H1 (cell line): ENCODE measurements around the gene OR13A1. TPM values are rescaled to one million over a fixed set of nuclear protein-coding genes. Genes with fewer than 3 reads are reported as not detected.
"Not testable (repeated sequence)": the region's sequence is repeated elsewhere in the genome, so short reads cannot be mapped to it uniquely, and the experiment has no call there.

Source experiments
- CTCF ChIA-PET: fragments of 300-600 bp; sonication (Branson Sonifier 250); formaldehyde crosslinking; loops from one replicate; lab custom pipeline; 2021; ENCODE audit not compliant: partially characterized antibody; lab: Charles Lee
- POLR2A ChIA-PET: fragments of 300-600 bp; sonication (Branson Sonifier 250); formaldehyde crosslinking; loops from one replicate; lab custom pipeline; 2021; ENCODE audit warnings: inconsistent platforms; ENCODE audit not compliant: partially characterized antibody; lab: Charles Lee
- DNase-seq, 2 experiments: peaks; one replicate each; pipeline versions ENCODE4 v3.0.0 to v3.0.0-alpha.2; 2010 to 2022; ENCODE audit warnings: low spot score in 2 of 2, low read depth in 1 of 2, mixed read lengths in 1 of 2
- FAIRE-seq: peaks from 2 replicates; lab custom pipeline; 2011; peaks lifted over from hg19 to GRCh38; lab: Jason Lieb, UNC
- H2AFZ ChIP-seq: 2 replicates; pipeline ENCODE4 v1.8.1; 2012; ENCODE audit warnings: low read length, inconsistent platforms
- H2AK5ac ChIP-seq: 2 replicates; pipeline ENCODE4 v1.6.1; 2013; ENCODE audit warnings: low read depth, low read length
- H2BK120ac ChIP-seq: replicated peaks from 2 replicates; pipeline ENCODE3; 2013; ENCODE audit warnings: low read depth, low read length, inconsistent platforms
- H2BK12ac ChIP-seq: 2 replicates; pipeline ENCODE4 v1.6.1; 2013; ENCODE audit warnings: low read depth, low read length
- H2BK15ac ChIP-seq: 2 replicates; pipeline ENCODE4 v1.6.1; 2013; ENCODE audit warnings: low read length
- H2BK20ac ChIP-seq: 2 replicates; pipeline ENCODE4 v1.6.1; 2013; ENCODE audit warnings: low read length
- H2BK5ac ChIP-seq: 2 replicates; pipeline ENCODE4 v1.6.1; 2013; ENCODE audit warnings: low read depth, low read length
- H3K14ac ChIP-seq: 2 replicates; pipeline ENCODE4 v1.6.1; 2013; ENCODE audit warnings: inconsistent platforms; ENCODE audit not compliant: insufficient read length
- H3K18ac ChIP-seq: 2 replicates; pipeline ENCODE4 v1.6.1; 2013; ENCODE audit warnings: low read length; ENCODE audit errors: extremely low read depth
- H3K23ac ChIP-seq: 2 replicates; pipeline ENCODE4 v1.6.1; 2013; ENCODE audit warnings: inconsistent platforms; ENCODE audit not compliant: insufficient read length
- H3K23me2 ChIP-seq: 2 replicates; pipeline ENCODE4 v1.6.1; 2013; ENCODE audit warnings: low read depth, low read length
- H3K27ac ChIP-seq: 2 replicates; pipeline ENCODE4 v1.6.1; 2011; ENCODE audit warnings: low read depth, low read length, inconsistent platforms
- H3K27me3 ChIP-seq, 4 experiments: replicated peaks in 1 of 4; 1 replicate in 1 of 4; 2 replicates in 3 of 4; pipeline versions ENCODE4 v1.6.1 to v1.8.1; 2011 to 2013; ENCODE audit warnings: low read length in 3 of 4, mild to moderate bottlenecking in 3 of 4, inconsistent platforms in 2 of 4, mixed read lengths in 2 of 4, moderate library complexity in 1 of 4; ENCODE audit not compliant: control insufficient read depth in 3 of 4, insufficient read depth in 3 of 4; ENCODE audit errors: extremely low read depth in 1 of 4
- H3K36me3 ChIP-seq, 4 experiments: 2 replicates each; pipeline versions ENCODE4 v1.6.1 to v1.8.1; 2011 to 2013; ENCODE audit warnings: mild to moderate bottlenecking in 4 of 4, low read length in 3 of 4, moderate library complexity in 2 of 4, control low read depth in 1 of 4, inconsistent platforms in 1 of 4; ENCODE audit not compliant: insufficient read depth in 4 of 4, control insufficient read depth in 2 of 4
- H3K4ac ChIP-seq: replicated peaks from 2 replicates; pipeline ENCODE3; 2013; ENCODE audit warnings: low read length, low read depth, mixed read lengths, inconsistent platforms; ENCODE audit not compliant: insufficient read length
- H3K4me1 ChIP-seq, 4 experiments: replicated peaks in 1 of 4; 1 replicate in 1 of 4; 2 replicates in 3 of 4; pipeline versions ENCODE4 v1.6.1 to v1.8.1; 2011 to 2013; ENCODE audit warnings: low read length in 3 of 4, inconsistent platforms in 2 of 4, mixed read lengths in 1 of 4; ENCODE audit not compliant: insufficient read depth in 4 of 4, control insufficient read depth in 3 of 4
- H3K4me2 ChIP-seq, 2 experiments: 2 replicates each; pipeline versions ENCODE4 v1.6.1 to v1.8.1; 2011 to 2013; ENCODE audit warnings: low read depth in 2 of 2, low read length in 2 of 2, control low read depth in 1 of 2, inconsistent platforms in 1 of 2, mild to moderate bottlenecking in 1 of 2; ENCODE audit not compliant: insufficient read depth in 1 of 2
- H3K4me3 ChIP-seq, 4 experiments: fragments of 200-600, 300-600 bp in 1 of 4; sonication (generic), shearing (Covaris generic), sonication (Bioruptor Twin) in 1 of 4; 2 replicates each; pipeline versions ENCODE4 v1.5.1 to v1.8.1; 2011 to 2016; ENCODE audit warnings: low read length in 4 of 4, low read depth in 3 of 4, control low read depth in 2 of 4, inconsistent platforms in 2 of 4, mild to moderate bottlenecking in 2 of 4, mixed read lengths in 1 of 4, moderate library complexity in 1 of 4; ENCODE audit not compliant: insufficient read depth in 2 of 4; ENCODE audit errors: extremely low read depth in 1 of 4
- H3K56ac ChIP-seq: replicated peaks from 2 replicates; pipeline ENCODE3; 2013; ENCODE audit warnings: low read depth, mild to moderate bottlenecking, mixed read lengths, low read length, inconsistent platforms; ENCODE audit not compliant: insufficient read length
- H3K79me1 ChIP-seq: 2 replicates; pipeline ENCODE4 v1.6.1; 2013; ENCODE audit warnings: low read depth, low read length, control low read depth
- H3K79me2 ChIP-seq, 2 experiments: 2 replicates each; pipeline versions ENCODE4 v1.6.1 to v1.8.1; 2012 to 2013; ENCODE audit warnings: low read length in 2 of 2, mild to moderate bottlenecking in 2 of 2, inconsistent platforms in 1 of 2; ENCODE audit not compliant: insufficient read depth in 2 of 2, control insufficient read depth in 1 of 2
- H3K9ac ChIP-seq, 4 experiments: replicated peaks in 1 of 4; 1 replicate in 1 of 4; 2 replicates in 3 of 4; pipeline versions ENCODE4 v1.6.1 to v1.8.1; 2011 to 2013; ENCODE audit warnings: low read depth in 3 of 4, low read length in 3 of 4, control low read depth in 2 of 4, mild to moderate bottlenecking in 2 of 4, moderate library complexity in 2 of 4, inconsistent platforms in 1 of 4; ENCODE audit errors: extremely low read depth in 1 of 4
- H3K9me3 ChIP-seq, 2 experiments: 2 replicates each; pipeline versions ENCODE4 v1.6.1 to v1.8.1; 2012 to 2013; ENCODE audit warnings: mild to moderate bottlenecking in 2 of 2, moderate library complexity in 2 of 2, control low read depth in 1 of 2, inconsistent platforms in 1 of 2, low read depth in 1 of 2, low read length in 1 of 2, mixed read lengths in 1 of 2; ENCODE audit not compliant: insufficient read depth in 2 of 2
- H4K20me1 ChIP-seq, 2 experiments: replicated peaks in 1 of 2; 2 replicates each; pipeline versions ENCODE3 to v1.8.1; 2011 to 2013; ENCODE audit warnings: inconsistent platforms in 2 of 2, low read length in 2 of 2, mild to moderate bottlenecking in 1 of 2; ENCODE audit not compliant: insufficient read depth in 2 of 2, control insufficient read depth in 1 of 2
- H4K5ac ChIP-seq: 2 replicates; pipeline ENCODE4 v1.6.1; 2013; ENCODE audit warnings: low read length, low read depth, mixed read lengths, inconsistent platforms; ENCODE audit not compliant: insufficient read length
- H4K8ac ChIP-seq: 2 replicates; pipeline ENCODE4 v1.8.0; 2013; ENCODE audit warnings: mild to moderate bottlenecking, moderate library complexity, low read length, inconsistent platforms; ENCODE audit not compliant: insufficient read depth; ENCODE audit errors: extremely low read depth
- H4K91ac ChIP-seq: replicated peaks from 2 replicates; pipeline ENCODE3; 2013; ENCODE audit warnings: low read length, mixed read lengths, inconsistent platforms; ENCODE audit not compliant: insufficient read length
- WGBS, 2 experiments: shearing (Covaris generic) in 1 of 2; methylation state at CpG; one replicate each; pipeline versions ENCODE4 v1.1.6 to v1.1.7; 2013 to 2015; ENCODE audit warnings: low lambda C conversion rate in 2 of 2, mixed read lengths in 2 of 2, inconsistent platforms in 1 of 2, low coverage in 1 of 2, missing lambda C conversion rate in 1 of 2; ENCODE audit not compliant: insufficient replicate concordance in 2 of 2, insufficient coverage in 1 of 2, insufficient read length in 1 of 2; ENCODE audit errors: extremely low coverage in 1 of 2, missing lambda C conversion rate in 1 of 2; 5-methylcytosine and 5-hydroxymethylcytosine counted together
- polyA plus RNA-seq, 7 experiments: library from polyadenylated mRNA; depleted of rRNA in 3 of 7; stranded (reverse) in 5 of 7; unstranded in 2 of 7; fragments of >200 nt in 5 of 7; fragments of 200-250 nt in 2 of 7; gene quantifications; 1 replicate in 5 of 7; 2 replicates in 1 of 7; 4 replicates in 1 of 7; pipeline versions ENCODE4 v1.2.1 to v1.2.3, GENCODE V29; 2011 to 2013; ENCODE audit warnings: missing spikeins in 2 of 7, mixed read lengths in 2 of 7
- total RNA-seq: library from RNA; stranded (reverse); fragmentation: NEBNext Ultra II Directional; extraction: Animal tissue kit (Norgen Biotek cat#: 25700); gene quantifications from 2 replicates; pipeline ENCODE4 v1.2.1, GENCODE V29; 2021

The OR13A1 gene
- total and polyA plus RNA-seq, 2 of the 8 experiments (the other 6 are each of a cell fraction or from before 2014, with no cell fraction given) = 0.53 TPM; not detected in 1

DNA sequence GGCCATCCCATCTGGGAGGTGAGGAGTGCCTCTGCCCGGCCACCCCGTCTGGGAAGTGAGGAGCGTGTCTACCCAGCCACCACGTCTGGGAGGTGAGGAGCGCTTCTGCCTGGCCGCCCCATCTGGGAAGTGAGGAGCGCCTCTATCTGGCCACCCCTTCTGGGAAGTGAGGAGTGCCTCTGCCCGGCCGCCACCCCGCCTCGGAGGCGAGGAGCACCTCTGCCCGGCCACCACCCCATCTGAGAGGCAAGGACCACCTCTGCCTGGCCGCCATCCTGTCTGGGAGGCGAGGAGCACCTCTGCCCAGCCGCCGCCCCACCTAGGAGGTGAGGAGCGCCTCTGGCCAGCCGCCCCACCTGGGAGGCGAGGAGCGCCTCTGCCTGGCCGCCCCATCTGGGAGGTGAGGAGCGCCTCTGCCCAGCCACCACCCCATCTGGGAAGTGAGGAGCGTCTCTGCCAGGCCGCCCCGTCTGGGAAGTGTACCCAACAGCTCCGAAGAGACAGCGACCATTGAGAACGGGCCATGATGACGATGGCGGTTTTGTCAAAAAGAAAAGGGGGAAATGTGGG, 32.9 kb upstream of the OR13A1 start:
- H2AK5ac ChIP-seq, H2AFZ ChIP-seq, DNase-seq, H4K5ac ChIP-seq, H2BK15ac ChIP-seq, CTCF ChIA-PET, H3K23ac ChIP-seq, H2BK12ac ChIP-seq, H2BK20ac ChIP-seq, H3K4ac ChIP-seq, H3K4me1 ChIP-seq, H2BK5ac ChIP-seq, H3K9ac ChIP-seq, H3K27me3 ChIP-seq, H3K27ac ChIP-seq, H3K36me3 ChIP-seq, H3K4me2 ChIP-seq, H4K91ac ChIP-seq, H3K14ac ChIP-seq, FAIRE-seq, H3K79me1 ChIP-seq, H3K18ac ChIP-seq, H4K20me1 ChIP-seq, H4K8ac ChIP-seq, POLR2A ChIA-PET, H3K79me2 ChIP-seq, H3K56ac ChIP-seq, H3K4me3 ChIP-seq, H2BK120ac ChIP-seq, H3K23me2 ChIP-seq: not testable (repeated sequence)
- WGBS, 2 experiments = 87% methylated on average over 30 of the region's 31 CpGs; no CpG with 5 or more reads in 1 of the 2 experiments
- H3K9me3 ChIP-seq = peaks cover 0 to 26% of the 10 kb centered on the region in 2 experiments; a peak in 2 of 4 replicates

DNA sequence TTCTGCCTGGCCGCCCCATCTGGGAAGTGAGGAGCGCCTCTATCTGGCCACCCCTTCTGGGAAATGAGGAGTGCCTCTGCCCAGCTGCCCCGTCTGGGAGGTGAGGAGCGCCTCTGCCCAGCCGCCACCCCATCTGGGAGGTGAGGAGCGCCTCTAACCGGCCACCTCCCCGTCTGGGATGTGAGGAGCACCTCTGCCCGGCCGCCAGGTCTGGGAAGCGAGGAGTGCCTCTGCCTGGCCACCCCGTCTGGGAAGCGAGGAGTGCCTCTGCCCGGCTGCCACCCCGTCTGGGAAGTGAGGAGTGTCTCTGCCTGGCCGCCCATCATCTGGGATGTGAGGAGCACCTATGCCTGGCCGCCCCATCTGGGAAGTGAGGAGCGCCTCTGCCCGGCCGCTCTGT, 32.1 kb upstream of the OR13A1 start:
- WGBS, 2 experiments = 97% methylated on average over 20 of the region's 20 CpGs; no CpG with 5 or more reads in 1 of the 2 experiments
- CTCF ChIA-PET = not testable (repeated sequence)

More for the DNA sequence above, 32.1 kb upstream of the OR13A1 start:
- H2AK5ac ChIP-seq, H3K79me2 ChIP-seq, FAIRE-seq, H3K36me3 ChIP-seq, H3K14ac ChIP-seq, H3K27me3 ChIP-seq, H3K23me2 ChIP-seq, H2BK120ac ChIP-seq, H3K56ac ChIP-seq, H4K5ac ChIP-seq, H3K4ac ChIP-seq, H2BK12ac ChIP-seq, H3K23ac ChIP-seq, H2BK5ac ChIP-seq, H3K4me1 ChIP-seq, H3K4me2 ChIP-seq, H3K4me3 ChIP-seq, H4K8ac ChIP-seq, H3K9ac ChIP-seq, H2BK15ac ChIP-seq, POLR2A ChIA-PET, H4K20me1 ChIP-seq, H3K27ac ChIP-seq, DNase-seq, H4K91ac ChIP-seq, H3K79me1 ChIP-seq, H3K18ac ChIP-seq, H2BK20ac ChIP-seq, H2AFZ ChIP-seq: not testable (repeated sequence)
- H3K9me3 ChIP-seq = peaks cover 0 to 26% of the 10 kb centered on the region in 2 experiments; a peak in 2 of 4 replicates
